GM12878 (cell line): Measurements from ENCODE around the gene CACTIN. TPM values are rescaled to one million over a fixed set of nuclear protein-coding genes. Genes with fewer than 3 reads are reported as not detected.

Experiments
- ATAC-seq: fragments of 200-7000 bp; cut with Tn5 transposase; 3 replicates; pipeline ENCODE4 v1.9.1; 2020; ENCODE audit warnings: mild to moderate bottlenecking, moderate library complexity
- BruUV-seq: library from RNA; stranded (reverse); fragments of 400-500 nt; replicated peaks from 2 replicates; lab custom pipeline; 2021; lab: Mats Ljungman, UMichigan
- CTCF ChIA-PET: fragments of 300-600 bp; sonication (Branson Sonifier 250); formaldehyde crosslinking; extraction: SDS; loops from one replicate; lab custom pipeline; 2021; ENCODE audit warnings: inconsistent platforms; lab: Yijun Ruan, JAX
- POLR2A ChIA-PET: fragments of 350-600 bp; formaldehyde crosslinking; extraction: SDS; loops from one replicate; lab custom pipeline; 2021; ENCODE audit warnings: inconsistent platforms; lab: Charles Lee
- RAD21 ChIA-PET: fragments of 300-600 bp; sonication (Branson Sonifier 250); formaldehyde crosslinking; loops from one replicate; lab custom pipeline; 2023; ENCODE audit warnings: antibody characterized with exemption; ENCODE audit not compliant: unreplicated experiment; lab: Charles Lee
- SMC1A ChIA-PET: fragments of 300-600 bp; sonication (Branson Sonifier 250); formaldehyde crosslinking; loops from one replicate; lab custom pipeline; 2023; ENCODE audit not compliant: unreplicated experiment, uncharacterized antibody; lab: Charles Lee
- DNase-seq: peaks from one replicate; pipeline ENCODE4 v3.0.0-alpha.2; 2011; ENCODE audit warnings: low read depth, low spot score
- FAIRE-seq: peaks from 3 replicates; lab custom pipeline; 2011; peaks lifted over from hg19 to GRCh38; lab: Jason Lieb, UNC
- H2AFZ ChIP-seq: 2 replicates; pipeline ENCODE4 v1.6.0; 2011; ENCODE audit warnings: low read depth, low read length, control low read depth; ENCODE audit not compliant: control insufficient read depth
- H3K27ac ChIP-seq: 2 replicates; pipeline ENCODE4 v1.5.1; 2011; ENCODE audit warnings: control low read depth; ENCODE audit not compliant: control insufficient read depth, insufficient read depth
- H3K27me3 ChIP-seq, 2 experiments: replicated peaks in 1 of 2; 2 replicates each; pipeline versions ENCODE4 v1.6.0 to v1.6.1; 2011; ENCODE audit warnings: low read length in 1 of 2; ENCODE audit not compliant: control insufficient read depth in 2 of 2, insufficient read depth in 2 of 2
- H3K36me3 ChIP-seq, 2 experiments: 2 replicates each; pipeline ENCODE4 v1.5.1; 2011; ENCODE audit warnings: low read length in 1 of 2; ENCODE audit not compliant: control insufficient read depth in 2 of 2, insufficient read depth in 2 of 2
- H3K4me1 ChIP-seq: 2 replicates; pipeline ENCODE4 v1.6.1; 2011; ENCODE audit warnings: mild to moderate bottlenecking, low read length, moderate library complexity, mixed read lengths; ENCODE audit not compliant: control insufficient read depth, insufficient read depth
- H3K4me2 ChIP-seq: 2 replicates; pipeline ENCODE4 v1.6.0; 2011; ENCODE audit warnings: control low read depth; ENCODE audit not compliant: control insufficient read depth, insufficient read depth
- H3K4me3 ChIP-seq: fragments of 200-600 bp; sonication (generic); 2 replicates; pipeline ENCODE4 v1.5.1; 2016
- H3K79me2 ChIP-seq: 2 replicates; pipeline ENCODE4 v1.6.0; 2011; ENCODE audit warnings: low read length; ENCODE audit not compliant: control insufficient read depth, insufficient read depth
- H3K9ac ChIP-seq: 2 replicates; pipeline ENCODE4 v1.8.0; 2011; ENCODE audit warnings: low read length, control low read depth, mixed read lengths; ENCODE audit not compliant: control insufficient read depth, insufficient read depth
- H3K9me3 ChIP-seq: replicated peaks from 3 replicates; pipeline ENCODE4 v1.5.1; 2011; ENCODE audit warnings: mild to moderate bottlenecking, low read length; ENCODE audit not compliant: control insufficient read depth, insufficient read depth
- H4K20me1 ChIP-seq: 2 replicates; pipeline ENCODE4 v1.6.0; 2011; ENCODE audit not compliant: control insufficient read depth, insufficient read depth
- BHLHE40 ChIP-seq, 2 experiments: fragments of 450-650 bp in 1 of 2; IDR thresholded peaks; 2 replicates each; pipeline ENCODE4 v1.6.1; 2011 to 2017; ENCODE audit warnings: low read depth in 2 of 2, borderline replicate concordance in 1 of 2, improper control_type of control experiment in 1 of 2, low read length in 1 of 2, mild to moderate bottlenecking in 1 of 2
- DPF2 ChIP-seq: fragments of 450-650 bp; IDR thresholded peaks from 2 replicates; pipeline ENCODE4 v1.6.1; 2017; ENCODE audit warnings: mild to moderate bottlenecking
- FOXK2 ChIP-seq: fragments of 450-650 bp; IDR thresholded peaks from 2 replicates; pipeline ENCODE4 v1.6.1; 2017; ENCODE audit warnings: mild to moderate bottlenecking, moderate library complexity
- GATAD2B ChIP-seq: fragments of 450-650 bp; conservative IDR thresholded peaks from 2 replicates; pipeline ENCODE4 v1.6.1; 2017; ENCODE audit warnings: low read depth, mild to moderate bottlenecking, moderate library complexity
- IKZF1 ChIP-seq: fragments of 450-650 bp; conservative IDR thresholded peaks from 2 replicates; pipeline ENCODE4 v1.6.1; 2017; ENCODE audit warnings: antibody characterized with exemption, mild to moderate bottlenecking
- MEF2B ChIP-seq: fragments of 450-650 bp; IDR thresholded peaks from 2 replicates; pipeline ENCODE4 v1.6.1; 2018; ENCODE audit warnings: mild to moderate bottlenecking, moderate library complexity; ENCODE audit not compliant: partially characterized antibody, poor library complexity, severe bottlenecking
- MTA2 ChIP-seq: fragments of 450-650 bp; IDR thresholded peaks from 2 replicates; pipeline ENCODE4 v1.6.1; 2016; ENCODE audit warnings: low read depth, mild to moderate bottlenecking, moderate library complexity
- NFYB ChIP-seq: IDR thresholded peaks from 2 replicates; pipeline ENCODE4 v1.6.1; 2011; ENCODE audit warnings: low read depth, mild to moderate bottlenecking, low read length, improper control_type of control experiment, moderate library complexity; ENCODE audit not compliant: insufficient read depth
- NR2C2 ChIP-seq: IDR thresholded peaks from 2 replicates; pipeline ENCODE4 v1.6.1; 2011; ENCODE audit warnings: borderline replicate concordance, low read depth; ENCODE audit not compliant: control insufficient read depth, insufficient read length
- PAX8 ChIP-seq: fragments of 450-650 bp; IDR thresholded peaks from 2 replicates; pipeline ENCODE4 v1.6.1; 2017; ENCODE audit warnings: mild to moderate bottlenecking, moderate library complexity
- POLR2A ChIP-seq: IDR thresholded peaks from 2 replicates; pipeline ENCODE4 v1.6.1; 2011; ENCODE audit warnings: low read depth, mild to moderate bottlenecking, low read length
- RAD51 ChIP-seq: fragments of 450-650 bp; IDR thresholded peaks from 2 replicates; pipeline ENCODE4 v1.6.1; 2016; ENCODE audit warnings: moderate library complexity, mild to moderate bottlenecking, inconsistent platforms
- RUNX3 ChIP-seq: IDR thresholded peaks from 2 replicates; pipeline ENCODE4 v1.6.1; 2012; ENCODE audit warnings: low read length, inconsistent platforms
- SREBF2 ChIP-seq: IDR thresholded peaks from 2 replicates; pipeline ENCODE4 v1.6.1; 2012; ENCODE audit warnings: mild to moderate bottlenecking, low read length
- TARDBP ChIP-seq: IDR thresholded peaks from 2 replicates; pipeline ENCODE4 v1.6.1; 2016; ENCODE audit warnings: borderline replicate concordance
- YY1 ChIP-seq: IDR thresholded peaks from 2 replicates; pipeline ENCODE4 v1.6.1; 2011; ENCODE audit warnings: low read depth, mild to moderate bottlenecking, low read length
- ZNF217 ChIP-seq: fragments of 450-650 bp; IDR thresholded peaks from 2 replicates; pipeline ENCODE4 v1.6.1; 2017; ENCODE audit warnings: antibody characterized with exemption, mild to moderate bottlenecking
- WGBS: methylation state at CpG from one replicate; pipeline ENCODE4 v1.1.6; 2016; ENCODE audit warnings: low lambda C conversion rate; ENCODE audit not compliant: insufficient replicate concordance, insufficient coverage; ENCODE audit errors: missing lambda C conversion rate; 5-methylcytosine and 5-hydroxymethylcytosine counted together
- in situ Hi-C: fragments of 300-500 bp; cut with MboI; formaldehyde crosslinking; loops from 9 replicates; pipeline ENCODE4 v1.14.3; 2018; ENCODE audit warnings: mixed read lengths
- intact Hi-C: fragments of 100-400 bp; cut with micrococcal nuclease; formaldehyde crosslinking; loops from one replicate; pipeline ENCODE4 v1.14.2; 2022; ENCODE audit not compliant: unreplicated experiment
- polyA plus RNA-seq, 11 experiments: library from polyadenylated mRNA; depleted of rRNA in 4 of 11; unstranded in 6 of 11; stranded (reverse) in 5 of 11; fragments of >200 nt; fragmentation: Nextera tagmentation in 4 of 11; fragmentation: Illumina TruSeq in 1 of 11; extraction: Ambion mirVana in 4 of 11; extraction: Trizol in 1 of 11; gene quantifications; 1 replicate in 1 of 11; 2 replicates in 10 of 11; pipeline versions ENCODE4 v1.2.1 to v1.2.3, GENCODE V29; 2011 to 2016; ENCODE audit warnings: inconsistent platforms in 2 of 11, missing spikeins in 2 of 11, low read depth in 1 of 11
- total RNA-seq, 4 experiments: library from RNA; depleted of rRNA in 3 of 4; stranded (reverse); fragments of >200 nt in 3 of 4; fragmentation: Illumina TruSeq in 1 of 4; extraction: Trizol in 1 of 4; gene quantifications; 2 replicates each; pipeline versions ENCODE4 v1.2.1 to v1.2.3, GENCODE V29; 2013 to 2021
- TF ChIP-seq, protein P1 (sequence below): IDR thresholded peaks from 2 replicates; pipeline ENCODE4 v1.6.1; 2012; ENCODE audit warnings: low read depth, low read length, improper control_type of control experiment
- TF ChIP-seq, protein P2 (sequence below): IDR thresholded peaks from 2 replicates; pipeline ENCODE4 v1.6.1; 2011; ENCODE audit warnings: borderline replicate concordance, low read depth, mild to moderate bottlenecking, moderate library complexity, mixed read lengths, low read length; ENCODE audit not compliant: insufficient read depth; ENCODE audit errors: extremely low read length
- TF ChIP-seq, protein P3 (sequence below): fragments of 450-650 bp; formaldehyde crosslinking; IDR thresholded peaks from 2 replicates; pipeline ENCODE4 v1.5.0; 2022; ENCODE audit warnings: mild to moderate bottlenecking, missing genetic modification characterization

The CACTIN gene
- total and polyA plus RNA-seq, 10 of the 15 experiments (the other 5 are each of a cell fraction or from before 2014, with no cell fraction given), result 0.40 to 31.4 (median 12.5) TPM

DNA sequence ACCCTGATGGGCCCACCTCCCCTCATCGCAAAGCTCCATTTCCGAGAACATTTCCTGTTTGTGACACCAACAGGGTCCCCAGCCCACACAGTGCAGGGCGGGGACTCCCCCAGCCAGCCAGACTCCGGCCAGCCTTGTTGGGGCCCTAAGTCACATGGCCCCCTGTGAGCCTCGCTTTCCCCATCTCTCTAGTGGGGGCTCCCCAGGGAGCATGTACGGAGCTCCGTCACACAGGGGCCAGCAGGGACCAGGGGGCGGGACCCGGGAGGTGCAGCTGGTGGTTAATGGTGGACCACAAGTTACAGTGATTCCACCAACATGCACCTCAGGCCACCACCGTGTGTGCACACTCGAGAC is 21.6 kb downstream of the CACTIN start:
- ChIA-PET POLR2A (interaction anchor here (1.3 kb wide), 1 partner anchor 14 kb away, joined by 3 read pairs; no protein-coding TSS in a partner anchor), SMC1A (no interaction called here), CTCF (interaction anchor here (1.5 kb wide), 2 partner anchors 18 to 60 kb away, joined by 3 to 4 read pairs; no protein-coding TSS in a partner anchor), RAD21 (interaction anchor here (0.6 to 1.4 kb wide), 3 partner anchors 16 to 59 kb away, joined by 3 read pairs; no protein-coding TSS in a partner anchor)
- H3K9me3 ChIP-seq, result no peaks in the 10 kb centered on the region
- no TSS peak for BruUV-seq
- peak overlapping the region; percentile 28 for H2AFZ ChIP-seq
- peaks cover 12% of the 10 kb centered on the region for H3K4me1 ChIP-seq
- ATAC-seq (peak; percentile 68), DNase-seq (peak; percentile 11), FAIRE-seq (no peak)
- in situ Hi-C loops (no loop called here), intact Hi-C loops (loop anchor here (5.0 kb wide), 1 partner anchor 33 kb away; the partner anchor contains the start of gene HMG20B)
- H3K27me3 ChIP-seq, result no peaks in the 10 kb centered on the region
- no peak overlapping the region for H3K27ac ChIP-seq
- H3K4me3 ChIP-seq, result no peak overlapping the region
- H3K36me3 ChIP-seq, result no peaks in the 10 kb centered on the region
- H3K4me2 ChIP-seq, result peak overlapping the region; percentile 15; the same call in 1 of the 2 replicates
- under 1% methylated on average over 11 of the region's 11 CpGs for whole genome bisulfite sequencing
- H3K9ac ChIP-seq, result no peak overlapping the region
- no peaks in the 10 kb centered on the region for H3K79me2 ChIP-seq
- no peaks in the 10 kb centered on the region for H4K20me1 ChIP-seq
- TF ChIP-seq, protein P1, sequence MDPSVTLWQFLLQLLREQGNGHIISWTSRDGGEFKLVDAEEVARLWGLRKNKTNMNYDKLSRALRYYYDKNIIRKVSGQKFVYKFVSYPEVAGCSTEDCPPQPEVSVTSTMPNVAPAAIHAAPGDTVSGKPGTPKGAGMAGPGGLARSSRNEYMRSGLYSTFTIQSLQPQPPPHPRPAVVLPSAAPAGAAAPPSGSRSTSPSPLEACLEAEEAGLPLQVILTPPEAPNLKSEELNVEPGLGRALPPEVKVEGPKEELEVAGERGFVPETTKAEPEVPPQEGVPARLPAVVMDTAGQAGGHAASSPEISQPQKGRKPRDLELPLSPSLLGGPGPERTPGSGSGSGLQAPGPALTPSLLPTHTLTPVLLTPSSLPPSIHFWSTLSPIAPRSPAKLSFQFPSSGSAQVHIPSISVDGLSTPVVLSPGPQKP, result no peak
- peak; percentile 31; the same call in 1 of the 2 replicates for TF ChIP-seq POLR2A
- peak; percentile 64; the same call in 1 of the 2 replicates for TF ChIP-seq DPF2
- TF ChIP-seq GATAD2B, result peak; percentile 75
- no peak for TF ChIP-seq TARDBP
- TF ChIP-seq, protein P2, sequence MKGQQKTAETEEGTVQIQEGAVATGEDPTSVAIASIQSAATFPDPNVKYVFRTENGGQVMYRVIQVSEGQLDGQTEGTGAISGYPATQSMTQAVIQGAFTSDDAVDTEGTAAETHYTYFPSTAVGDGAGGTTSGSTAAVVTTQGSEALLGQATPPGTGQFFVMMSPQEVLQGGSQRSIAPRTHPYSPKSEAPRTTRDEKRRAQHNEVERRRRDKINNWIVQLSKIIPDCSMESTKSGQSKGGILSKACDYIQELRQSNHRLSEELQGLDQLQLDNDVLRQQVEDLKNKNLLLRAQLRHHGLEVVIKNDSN, result peak; percentile 36
- no peak for TF ChIP-seq FOXK2
- TF ChIP-seq ZNF217, result no peak
- TF ChIP-seq NR2C2, result no peak
- TF ChIP-seq YY1, result 0 out of 2 replicates have a peak, but pooled peaks have one; percentile 18
- TF ChIP-seq RUNX3, result peak; percentile 29
- 0 out of 2 replicates have a peak, but pooled peaks have one; percentile 16 for TF ChIP-seq MTA2
- TF ChIP-seq BHLHE40 (IDR thresholded peaks at IDR 0.05; ENCODE audit: borderline replicate concordance in 1 of 2, low read depth in 2 of 2, low read length in 1 of 2), result peak in 1 of 2 experiments; percentile 28; a peak in 1 of 4 replicates
- TF ChIP-seq PAX8, result no peak
- peak; percentile 82 for TF ChIP-seq MEF2B
- TF ChIP-seq NFYB, result no peak
- TF ChIP-seq, protein P3, sequence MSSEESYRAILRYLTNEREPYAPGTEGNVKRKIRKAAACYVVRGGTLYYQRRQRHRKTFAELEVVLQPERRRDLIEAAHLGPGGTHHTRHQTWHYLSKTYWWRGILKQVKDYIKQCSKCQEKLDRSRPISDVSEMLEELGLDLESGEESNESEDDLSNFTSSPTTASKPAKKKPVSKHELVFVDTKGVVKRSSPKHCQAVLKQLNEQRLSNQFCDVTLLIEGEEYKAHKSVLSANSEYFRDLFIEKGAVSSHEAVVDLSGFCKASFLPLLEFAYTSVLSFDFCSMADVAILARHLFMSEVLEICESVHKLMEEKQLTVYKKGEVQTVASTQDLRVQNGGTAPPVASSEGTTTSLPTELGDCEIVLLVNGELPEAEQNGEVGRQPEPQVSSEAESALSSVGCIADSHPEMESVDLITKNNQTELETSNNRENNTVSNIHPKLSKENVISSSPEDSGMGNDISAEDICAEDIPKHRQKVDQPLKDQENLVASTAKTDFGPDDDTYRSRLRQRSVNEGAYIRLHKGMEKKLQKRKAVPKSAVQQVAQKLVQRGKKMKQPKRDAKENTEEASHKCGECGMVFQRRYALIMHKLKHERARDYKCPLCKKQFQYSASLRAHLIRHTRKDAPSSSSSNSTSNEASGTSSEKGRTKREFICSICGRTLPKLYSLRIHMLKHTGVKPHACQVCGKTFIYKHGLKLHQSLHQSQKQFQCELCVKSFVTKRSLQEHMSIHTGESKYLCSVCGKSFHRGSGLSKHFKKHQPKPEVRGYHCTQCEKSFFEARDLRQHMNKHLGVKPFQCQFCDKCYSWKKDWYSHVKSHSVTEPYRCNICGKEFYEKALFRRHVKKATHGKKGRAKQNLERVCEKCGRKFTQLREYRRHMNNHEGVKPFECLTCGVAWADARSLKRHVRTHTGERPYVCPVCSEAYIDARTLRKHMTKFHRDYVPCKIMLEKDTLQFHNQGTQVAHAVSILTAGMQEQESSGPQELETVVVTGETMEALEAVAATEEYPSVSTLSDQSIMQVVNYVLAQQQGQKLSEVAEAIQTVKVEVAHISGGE (CRISPR knock-in tag), result no peak
- no peak for TF ChIP-seq SREBF2
- TF ChIP-seq RAD51, result peak; percentile 54
- TF ChIP-seq IKZF1, result peak; percentile 25; the same call in 1 of the 2 replicates
